K562 (cell line): ENCODE data around the gene CTNNA3. TPM values are rescaled to one million over a fixed set of nuclear protein-coding genes. Genes with fewer than 3 reads are reported as not detected.

Experiments
- ATAC-seq: fragments of 200-7000 bp; cut with Tn5 transposase; 3 replicates; pipeline ENCODE4 v1.9.1; 2020; ENCODE audit warnings: moderate library complexity
- BruUV-seq: library from RNA; stranded (reverse); fragments of 400-500 nt; replicated peaks from 2 replicates; lab custom pipeline; 2021; lab: Mats Ljungman, UMichigan
- CTCF ChIA-PET: fragments of 300-600 bp; formaldehyde crosslinking; extraction: SDS; loops from one replicate; lab custom pipeline; 2021; ENCODE audit warnings: low intra/inter-chr PET ratio; lab: Yijun Ruan, JAX
- POLR2A ChIA-PET: fragments of 300-600, 350-650 bp; sonication (Branson Sonifier 250); formaldehyde crosslinking; extraction: SDS; loops from one replicate; lab custom pipeline; 2021; ENCODE audit warnings: antibody characterized with exemption, inconsistent platforms; lab: Yijun Ruan, JAX
- DNase-seq, 4 experiments: peaks; one replicate each; pipeline versions ENCODE4 v3.0.0 to v3.0.0-alpha.2; 2011 to 2018; ENCODE audit warnings: low spot score in 3 of 4, mixed read lengths in 3 of 4; ENCODE audit errors: extremely low read depth in 1 of 4
- FAIRE-seq: peaks from 2 replicates; lab custom pipeline; 2011; peaks lifted over from hg19 to GRCh38; lab: Jason Lieb, UNC
- H2AFZ ChIP-seq: 2 replicates; pipeline ENCODE4 v1.6.0; 2011; ENCODE audit warnings: low read depth, low read length, control low read depth, inconsistent platforms
- H3K27ac ChIP-seq: fragments of 200-600 bp; 3 replicates; pipeline ENCODE4 v1.8.0; 2011; ENCODE audit warnings: low read depth, mild to moderate bottlenecking, control low read depth, inconsistent platforms, low read length, moderate library complexity, mixed read lengths; ENCODE audit errors: extremely low read depth
- H3K27me3 ChIP-seq, 2 experiments: fragments of 300-600 bp in 1 of 2; 2 replicates in 1 of 2; 3 replicates in 1 of 2; pipeline versions ENCODE4 v1.6.0 to v1.8.0; 2011; ENCODE audit warnings: inconsistent platforms in 2 of 2, low read length in 2 of 2, mild to moderate bottlenecking in 1 of 2, mixed read lengths in 1 of 2, moderate library complexity in 1 of 2; ENCODE audit not compliant: control insufficient read depth in 2 of 2, insufficient read depth in 2 of 2
- H3K36me3 ChIP-seq: fragments of 300-600 bp; 3 replicates; pipeline ENCODE4 v1.8.0; 2011; ENCODE audit warnings: mild to moderate bottlenecking, low read length, inconsistent platforms; ENCODE audit not compliant: control insufficient read depth, insufficient read depth
- H3K4me1 ChIP-seq, 2 experiments: fragments of 200-600 bp in 1 of 2; replicated peaks in 1 of 2; 2 replicates in 1 of 2; 3 replicates in 1 of 2; pipeline versions ENCODE4 v1.5.1 to v1.8.0; 2011; ENCODE audit warnings: inconsistent platforms in 2 of 2, low read length in 2 of 2, mild to moderate bottlenecking in 1 of 2, mixed read lengths in 1 of 2, moderate library complexity in 1 of 2; ENCODE audit not compliant: control insufficient read depth in 2 of 2, insufficient read depth in 2 of 2
- H3K4me2 ChIP-seq: 2 replicates; pipeline ENCODE4 v1.6.1; 2011; ENCODE audit warnings: low read length, control low read depth, inconsistent platforms, mixed read lengths; ENCODE audit not compliant: insufficient read depth
- H3K4me3 ChIP-seq: fragments of 200-600 bp; sonication (generic), shearing (Covaris generic); 2 replicates; pipeline ENCODE4 v1.5.1; 2016; ENCODE audit warnings: control low read depth, inconsistent platforms
- H3K79me2 ChIP-seq: fragments of 200-600 bp; 3 replicates; pipeline ENCODE4 v1.8.0; 2011; ENCODE audit warnings: low read length, inconsistent platforms; ENCODE audit not compliant: control insufficient read depth, insufficient read depth
- H3K9ac ChIP-seq, 2 experiments: 2 replicates each; pipeline versions ENCODE4 v1.6.0 to v1.6.1; 2011; ENCODE audit warnings: low read depth in 2 of 2, low read length in 2 of 2, control low read depth in 1 of 2, inconsistent platforms in 1 of 2, mild to moderate bottlenecking in 1 of 2, mixed read lengths in 1 of 2; ENCODE audit not compliant: insufficient read depth in 1 of 2
- H3K9me1 ChIP-seq: one replicate; pipeline ENCODE4 v1.6.0; 2011; ENCODE audit warnings: inconsistent platforms, mild to moderate bottlenecking, low read length, moderate library complexity; ENCODE audit not compliant: control insufficient read depth, insufficient read depth
- H3K9me3 ChIP-seq: replicated peaks from 2 replicates; pipeline ENCODE4 v1.5.1; 2011; ENCODE audit warnings: low read depth, low read length, inconsistent platforms; ENCODE audit not compliant: control insufficient read depth, insufficient read depth
- H4K20me1 ChIP-seq: replicated peaks from 2 replicates; pipeline ENCODE4 v1.6.1; 2011; ENCODE audit warnings: low read length, inconsistent platforms, mixed read lengths; ENCODE audit not compliant: control insufficient read depth, insufficient read depth
- CCNT2 ChIP-seq: IDR thresholded peaks from 2 replicates; pipeline ENCODE4 v1.6.1; 2011; ENCODE audit warnings: borderline replicate concordance, low read depth, mild to moderate bottlenecking, moderate library complexity, mixed read lengths, low read length; ENCODE audit not compliant: insufficient read length; ENCODE audit errors: extremely low read depth
- ERF ChIP-seq: fragments of 450-650 bp; formaldehyde crosslinking; IDR thresholded peaks from 2 replicates; pipeline ENCODE4 v1.4.0; 2020; ENCODE audit warnings: mild to moderate bottlenecking, mixed read lengths
- HMG20A ChIP-seq: fragments of 450-650 bp; formaldehyde crosslinking; conservative IDR thresholded peaks from 2 replicates; pipeline ENCODE4 v1.4.0; 2020; ENCODE audit warnings: mild to moderate bottlenecking, mixed read lengths
- MCM5 ChIP-seq: fragments of 450-650 bp; IDR thresholded peaks from 2 replicates; pipeline ENCODE4 v1.6.1; 2016; ENCODE audit warnings: low read depth
- NFE2 ChIP-seq: IDR thresholded peaks from 2 replicates; pipeline ENCODE4 v1.6.1; 2014; ENCODE audit warnings: antibody characterized with exemption, low read depth
- PHF21A ChIP-seq: fragments of 450-650 bp; IDR thresholded peaks from 2 replicates; pipeline ENCODE4 v1.6.1; 2017; ENCODE audit warnings: low read depth, borderline replicate concordance
- TAL1 ChIP-seq: fragments of 450-650 bp; IDR thresholded peaks from 2 replicates; pipeline ENCODE4 v1.6.1; 2016; ENCODE audit warnings: mild to moderate bottlenecking
- TBP ChIP-seq: optimal IDR thresholded peaks from 2 replicates; pipeline ENCODE3; 2011; ENCODE audit warnings: low read depth, low read length, improper control_type of control experiment
- TCF7 ChIP-seq: sonication (generic); IDR thresholded peaks from 2 replicates; pipeline ENCODE4 v1.6.1; 2016; ENCODE audit warnings: antibody characterized with exemption, borderline replicate concordance
- TCF7L2 ChIP-seq: fragments of 150-350 bp; IDR thresholded peaks from 2 replicates; pipeline ENCODE4 v1.6.1; 2016; ENCODE audit warnings: low read depth, mild to moderate bottlenecking, low read length, moderate library complexity
- TRIM24 ChIP-seq, 2 experiments: fragments of 450-650 bp; IDR thresholded peaks; 2 replicates each; pipeline ENCODE4 v1.6.1; 2016
- ZNF354B ChIP-seq: fragments of 250-450 bp; sonication (Bioruptor Pico); IDR thresholded peaks from 2 replicates; pipeline ENCODE4 v1.4.0; 2020
- ZNF583 ChIP-seq: fragments of 250-450 bp; sonication (Bioruptor Pico); IDR thresholded peaks from 2 replicates; pipeline ENCODE4 v1.4.0; 2020
- ZNF778 ChIP-seq: fragments of 450-650 bp; formaldehyde crosslinking; IDR thresholded peaks from 2 replicates; pipeline ENCODE4 v1.4.0; 2020; ENCODE audit warnings: mild to moderate bottlenecking, moderate library complexity
- WGBS: fragments of 100-300 bp; shearing (Covaris generic); methylation state at CpG from one replicate; pipeline ENCODE4 v1.1.6; 2016; ENCODE audit warnings: low coverage, mixed read lengths; ENCODE audit not compliant: insufficient coverage; ENCODE audit errors: missing lambda C conversion rate; 5-methylcytosine and 5-hydroxymethylcytosine counted together
- in situ Hi-C: fragments of 300-500 bp; cut with MboI; formaldehyde crosslinking; loops from 4 replicates; pipeline ENCODE4 v1.15.0; 2018; ENCODE audit warnings: inconsistent platforms, mixed read lengths
- intact Hi-C: fragments of 100-400 bp; cut with micrococcal nuclease; formaldehyde crosslinking; loops from 2 replicates; pipeline ENCODE4 v1.14.2; 2022
- polyA plus RNA-seq, 8 experiments: library from polyadenylated mRNA; depleted of rRNA in 4 of 8; stranded (reverse) in 5 of 8; unstranded in 3 of 8; fragments of >200 nt; fragmentation: Nextera tagmentation in 2 of 8; fragmentation: Illumina TruSeq in 1 of 8; extraction: Ambion mirVana in 2 of 8; extraction: Trizol in 1 of 8; gene quantifications; 2 replicates each; pipeline versions ENCODE4 v1.2.1 to v1.2.3, GENCODE V29; 2011 to 2014; ENCODE audit warnings: inconsistent platforms in 1 of 8, missing spikeins in 1 of 8
- total RNA-seq, 7 experiments: library from RNA; depleted of rRNA in 6 of 7; stranded (reverse); fragments of >200 nt in 6 of 7; fragmentation: Illumina TruSeq in 2 of 7; extraction: Trizol in 2 of 7; gene quantifications; 2 replicates each; pipeline versions ENCODE4 v1.2.1 to v1.2.3, GENCODE V29; 2011 to 2021; ENCODE audit warnings: low replicate concordance in 1 of 7
- TF ChIP-seq, protein P1 (sequence below), 3 experiments: fragments of 200-800 bp in 1 of 3; sonication (Bioruptor generic) in 1 of 3; sonication (generic) in 1 of 3; formaldehyde crosslinking in 1 of 3; IDR thresholded peaks; 2 replicates each; pipeline versions ENCODE4 v1.6.1 to v1.8.0; 2016 to 2022; ENCODE audit warnings: mild to moderate bottlenecking in 2 of 3, missing compliant biosample characterization in 2 of 3, missing genetic modification characterization in 2 of 3, missing genetic modification reagents in 1 of 3
- TF ChIP-seq, protein P2 (sequence below): fragments of 250-450 bp; sonication (Bioruptor Pico); IDR thresholded peaks from 2 replicates; pipeline ENCODE4 v1.9.0; 2021; ENCODE audit warnings: mild to moderate bottlenecking

CTNNA3 gene
- total and polyA plus RNA-seq, 9 of the 15 experiments (the other 6 are each of a cell fraction or from before 2014, with no cell fraction given): 0.04 TPM; not detected in 8

DNA sequence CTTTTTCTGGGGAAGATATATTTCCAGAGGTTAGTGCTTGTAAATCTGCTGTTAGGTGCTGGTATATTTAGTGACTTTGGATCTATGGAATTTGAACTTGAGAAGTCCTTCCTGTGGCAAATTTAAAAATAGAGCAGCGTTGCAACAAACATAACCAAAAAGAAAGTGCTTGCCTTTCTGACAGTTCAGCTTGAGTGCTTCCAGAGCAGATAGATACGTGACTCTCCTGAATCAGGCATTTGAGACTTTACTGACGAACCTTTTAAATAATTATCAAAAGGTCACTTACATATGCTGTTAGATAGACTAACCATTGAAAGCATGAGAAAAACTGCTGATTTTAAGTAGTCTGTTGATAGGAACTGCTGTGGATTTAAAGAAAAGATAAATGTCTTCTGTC, 1157.6 kb downstream of the CTNNA3 start:
- no peaks in the 10 kb centered on the region; the same call in none of the 2 replicates for H3K9me3 ChIP-seq
- ChIA-PET CTCF (no interaction called here), POLR2A (no interaction called here)
- H3K4me3 ChIP-seq: no peak overlapping the region
- no peaks in the 10 kb centered on the region for H4K20me1 ChIP-seq
- no peak overlapping the region for H3K27ac ChIP-seq
- 0% methylated on average over 3 of the region's 3 CpGs for WGBS
- intact Hi-C loops (no loop called here), in situ Hi-C loops (no loop called here)
- no peak for TF ChIP-seq ZNF354B (CRISPR knock-in tag)
- TF ChIP-seq, protein P1, sequence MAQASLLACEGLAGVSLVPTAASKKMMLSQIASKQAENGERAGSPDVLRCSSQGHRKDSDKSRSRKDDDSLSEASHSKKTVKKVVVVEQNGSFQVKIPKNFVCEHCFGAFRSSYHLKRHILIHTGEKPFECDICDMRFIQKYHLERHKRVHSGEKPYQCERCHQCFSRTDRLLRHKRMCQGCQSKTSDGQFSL (CRISPR knock-in tag; IDR thresholded peaks at IDR 0.05): no peak
- TF ChIP-seq, protein P1 (tag; IDR thresholded peaks at IDR 0.05): no peak
- no peak for TF ChIP-seq HMG20A
- TF ChIP-seq PHF21A: no peak
- TF ChIP-seq NFE2: no peak
- BruUV-seq: no TSS peak
- H3K9ac ChIP-seq: no peak overlapping the region
- H3K79me2 ChIP-seq: no peaks in the 10 kb centered on the region
- H2AFZ ChIP-seq: no peak overlapping the region
- ATAC-seq (no peak), FAIRE-seq (no peak), DNase-seq (no peak)
- no peaks in the 10 kb centered on the region for H3K36me3 ChIP-seq
- no peak overlapping the region for H3K4me2 ChIP-seq
- H3K4me1 ChIP-seq: no peaks in the 10 kb centered on the region
- H3K27me3 ChIP-seq: no peaks in the 10 kb centered on the region
- H3K9me1 ChIP-seq: no peaks in the 10 kb centered on the region

DNA sequence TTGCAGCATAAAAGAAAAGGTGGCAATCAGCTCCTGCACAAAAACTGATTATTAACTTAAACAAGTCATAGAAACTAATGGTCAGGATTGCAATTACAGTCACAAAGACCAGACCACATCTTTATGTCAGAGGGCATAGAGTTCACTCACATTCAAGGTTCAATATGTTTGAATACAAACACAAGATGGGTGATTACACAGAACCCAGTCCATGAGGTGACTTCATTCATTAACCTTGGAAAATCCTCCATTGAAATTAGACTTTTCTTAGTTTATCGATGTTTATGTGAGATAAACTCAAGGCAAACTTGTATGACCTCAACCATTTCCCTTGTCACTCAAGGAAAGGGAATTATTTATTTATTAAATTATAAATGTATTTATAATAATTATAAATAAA, 1158.8 kb downstream of the CTNNA3 start:
- Histone ChIP-seq H3K9ac (no peak overlapping the region), H3K4me3 (no peak overlapping the region), H3K9me3 (no peaks in the 10 kb centered on the region; the same call in none of the 2 replicates), H3K79me2 (no peaks in the 10 kb centered on the region), H2AFZ (no peak overlapping the region), H3K4me2 (no peak overlapping the region), H3K27me3 (no peaks in the 10 kb centered on the region), H3K4me1 (no peaks in the 10 kb centered on the region), H3K27ac (no peak overlapping the region), H3K36me3 (no peaks in the 10 kb centered on the region), H3K9me1 (no peaks in the 10 kb centered on the region), H4K20me1 (no peaks in the 10 kb centered on the region)
- ChIA-PET CTCF (no interaction called here), POLR2A (no interaction called here)
- ATAC-seq: no peak
- in situ Hi-C loops (no loop called here), intact Hi-C loops (no loop called here)
- WGBS: 0% methylated on average over 1 of the region's 1 CpG
- no TSS peak for BruUV-seq
- DNase-seq: no peak
- no peak for FAIRE-seq
- TF ChIP-seq TCF7: no peak
- TF ChIP-seq, protein P2, sequence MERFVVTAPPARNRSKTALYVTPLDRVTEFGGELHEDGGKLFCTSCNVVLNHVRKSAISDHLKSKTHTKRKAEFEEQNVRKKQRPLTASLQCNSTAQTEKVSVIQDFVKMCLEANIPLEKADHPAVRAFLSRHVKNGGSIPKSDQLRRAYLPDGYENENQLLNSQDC: no peak
- no peak for TF ChIP-seq TCF7L2
- TF ChIP-seq MCM5: no peak
- no peak for TF ChIP-seq ZNF583 (CRISPR knock-in tag)
- TF ChIP-seq TAL1: no peak
- no peak for TF ChIP-seq TRIM24 (IDR thresholded peaks at IDR 0.05)
- TF ChIP-seq ERF (CRISPR knock-in tag): no peak
- TF ChIP-seq ZNF778 (CRISPR knock-in tag): no peak
- TF ChIP-seq CCNT2: no peak
- TF ChIP-seq TBP: no peak
